HG02759 (cell line): Measurements from ENCODE around the gene SIAH2.
A peak's percentile ranks its signal among the peaks of the same experiment; 100 is the strongest.

Source experiments
- ATAC-seq: cut with Tn5 transposase; IDR thresholded peaks from one replicate; pipeline ENCODE4 v1.9.1; 2021; ENCODE audit warnings: mild to moderate bottlenecking, moderate library complexity; ENCODE audit not compliant: unreplicated experiment

SIAH2 gene

GRCh38 chr3:150749255-150749654 is 13.7 kb downstream of the SIAH2 start:
- no peak for ATAC-seq

GRCh38 chr3:150748684-150749047 is 14.3 kb downstream of the SIAH2 start:
- no peak for ATAC-seq

- no peak for ATAC-seq
These were observed 14.9 kb downstream of the SIAH2 start for GRCh38 chr3:150747886-150748683.

GRCh38 chr3:150746791-150747590 is 16.0 kb downstream of the SIAH2 start:
- no peak for ATAC-seq

- ATAC-seq = no peak
These were observed 17.1 kb downstream of the SIAH2 start for GRCh38 chr3:150745832-150746231.

GRCh38 chr3:150744919-150745211 is 18.1 kb downstream of the SIAH2 start:
- no peak for ATAC-seq

- no peak for ATAC-seq
These were observed 18.7 kb downstream of the SIAH2 start for GRCh38 chr3:150744041-150744918.

- ATAC-seq = no peak
These were observed 19.5 kb downstream of the SIAH2 start for GRCh38 chr3:150743508-150743907.

- no peak for ATAC-seq
These were observed 20.3 kb downstream of the SIAH2 start for GRCh38 chr3:150742679-150743078.

- no peak for ATAC-seq
These were observed 20.8 kb downstream of the SIAH2 start for GRCh38 chr3:150742141-150742523.

GRCh38 chr3:150741497-150742140 is 21.4 kb downstream of the SIAH2 start:
- ATAC-seq = no peak

GRCh38 chr3:150740733-150741496 is 22.1 kb downstream of the SIAH2 start:
- ATAC-seq = no peak

GRCh38 chr3:150739877-150740645 is 22.9 kb downstream of the SIAH2 start:
- ATAC-seq = peak; percentile 26

- peak; percentile 28 for ATAC-seq
These were observed 23.6 kb downstream of the SIAH2 start for GRCh38 chr3:150739200-150739863.

- ATAC-seq = no peak
These were observed 24.3 kb downstream of the SIAH2 start for GRCh38 chr3:150738688-150739087.

GRCh38 chr3:150737874-150738679 is 24.9 kb downstream of the SIAH2 start:
- peak; percentile 60 for ATAC-seq

- no peak for ATAC-seq
These were observed 25.8 kb downstream of the SIAH2 start for GRCh38 chr3:150736903-150737832.
